ENCODE measurements around the gene EXTL1. TPM values are rescaled to one million over a fixed set of nuclear protein-coding genes. Genes with fewer than 3 reads are reported as not detected.

EXTL1 gene
- total RNA-seq, 1 experiment from 2014 or later, result not detected

- CTCF ChIA-PET, result interaction anchor here (0.5 to 1.8 kb wide), 7 partner anchors 10 to 229 kb away, joined by 3 to 22 read pairs (median 4); no protein-coding TSS in a partner anchor
- no peak for DNase-seq
- Mint-ChIP-seq H3K4me1 (ENCODE audit: low read depth, unreplicated experiment) (no peaks in the 10 kb centered on the region), H3K27me3 (ENCODE audit: unreplicated experiment) (no peaks in the 10 kb centered on the region), H3K27ac (ENCODE audit: unreplicated experiment) (peak overlapping the region; percentile 91), H3K4me3 (ENCODE audit: low read depth, unreplicated experiment) (peak overlapping the region; percentile 92), H3K9me3 (ENCODE audit: low read depth, unreplicated experiment) (no peaks in the 10 kb centered on the region), H3K36me3 (ENCODE audit: insufficient read depth, unreplicated experiment) (peaks cover 19% of the 10 kb centered on the region)
- BruUV-seq (replicated peaks), result TSS peak; percentile 53
- intact Hi-C loops (cut with micrococcal nuclease; ENCODE audit: unreplicated experiment), result loop anchor here (5.0 kb wide), 2 partner anchors 100 to 160 kb away; no protein-coding TSS in a partner anchor
- no peak for TF ChIP-seq CTCF (IDR thresholded peaks at IDR 0.05; ENCODE audit: unreplicated experiment)
Observed at GRCh38 chr1:25996966-25997827, 24.4 kb upstream of the EXTL1 start.

- H3K4me1 Mint-ChIP-seq (ENCODE audit: low read depth, unreplicated experiment), result no peaks in the 10 kb centered on the region
- peak; percentile 83 for TF ChIP-seq CTCF (IDR thresholded peaks at IDR 0.05; ENCODE audit: unreplicated experiment)
- H3K36me3 Mint-ChIP-seq (ENCODE audit: insufficient read depth, unreplicated experiment), result peaks cover 19% of the 10 kb centered on the region
- H3K27me3 Mint-ChIP-seq (ENCODE audit: unreplicated experiment), result no peaks in the 10 kb centered on the region
- peak; percentile 91 for DNase-seq
- peak within 1 kb of the TSS; percentile 91 for H3K27ac Mint-ChIP-seq (ENCODE audit: unreplicated experiment)
- no peaks in the 10 kb centered on the region for H3K9me3 Mint-ChIP-seq (ENCODE audit: low read depth, unreplicated experiment)
- no TSS peak for BruUV-seq (replicated peaks)
- CTCF ChIA-PET, result interaction anchor here (0.6 to 1.8 kb wide), 6 partner anchors 11 to 228 kb away, joined by 3 to 22 read pairs (median 4); no protein-coding TSS in a partner anchor
- intact Hi-C loops (cut with micrococcal nuclease; ENCODE audit: unreplicated experiment), result loop anchor here (5.0 kb wide), 2 partner anchors 101 to 161 kb away; no protein-coding TSS in a partner anchor
- H3K4me3 Mint-ChIP-seq (ENCODE audit: low read depth, unreplicated experiment), result peak within 1 kb of the TSS; percentile 92
Observed at GRCh38 chr1:25997828-25998761, 23.5 kb upstream of the EXTL1 start, which contains the start of gene PAFAH2. TSS of gene PAFAH2 (minus strand) at chr1:25998063. CDS start at chr1:25990816, 7,247 bp downstream.

- Mint-ChIP-seq H3K27me3 (ENCODE audit: unreplicated experiment) (peaks cover 7% of the 10 kb centered on the region), H3K9me3 (ENCODE audit: low read depth, unreplicated experiment) (no peaks in the 10 kb centered on the region), H3K27ac (ENCODE audit: unreplicated experiment) (no peak overlapping the region), H3K4me1 (ENCODE audit: low read depth, unreplicated experiment) (no peaks in the 10 kb centered on the region), H3K36me3 (ENCODE audit: insufficient read depth, unreplicated experiment) (peaks cover 19% of the 10 kb centered on the region), H3K4me3 (ENCODE audit: low read depth, unreplicated experiment) (no peak overlapping the region)
- intact Hi-C loops (cut with micrococcal nuclease; ENCODE audit: unreplicated experiment), result loop anchor here (5.0 kb wide), 2 partner anchors 102 to 162 kb away; no protein-coding TSS in a partner anchor
- BruUV-seq (replicated peaks), result no TSS peak
- DNase-seq, result no peak
- no peak for TF ChIP-seq CTCF (IDR thresholded peaks at IDR 0.05; ENCODE audit: unreplicated experiment)
- CTCF ChIA-PET, result interaction anchor here (0.5 kb wide), 1 partner anchor 166 kb away, joined by 5 read pairs; no protein-coding TSS in a partner anchor
Observed at GRCh38 chr1:25999041-25999800, 22.4 kb upstream of the EXTL1 start.
